Mucosa of rectum (tissue), 2 donors: ENCODE results near the gene PLD1.
A peak's percentile ranks its signal among the peaks of the same experiment; 100 is the strongest.

Experiments used
- H3K27ac ChIP-seq, 2 donors: one replicate each; pipeline ENCODE4 v1.7.0; 2013; ENCODE audit warnings: inconsistent platforms in 2 of 2, low read depth in 2 of 2, low read length in 2 of 2
- H3K27me3 ChIP-seq, 2 donors: one replicate each; pipeline ENCODE4 v1.7.0; 2013; ENCODE audit warnings: low read length in 2 of 2; ENCODE audit not compliant: control insufficient read depth in 2 of 2, insufficient read depth in 2 of 2
- H3K36me3 ChIP-seq, 2 donors: one replicate each; pipeline ENCODE4 v1.7.0; 2013; ENCODE audit warnings: low read length in 2 of 2; ENCODE audit not compliant: control insufficient read depth in 2 of 2, insufficient read depth in 2 of 2
- H3K4me1 ChIP-seq, 2 donors: one replicate each; pipeline ENCODE4 v1.7.0; 2013; ENCODE audit warnings: low read length in 2 of 2, mild to moderate bottlenecking in 1 of 2; ENCODE audit not compliant: control insufficient read depth in 2 of 2, insufficient read depth in 2 of 2
- H3K4me3 ChIP-seq, 2 donors: one replicate each; pipeline ENCODE4 v1.7.0; 2013; ENCODE audit warnings: low read length in 2 of 2
- H3K9ac ChIP-seq, 2 donors: one replicate each; pipeline ENCODE4 v1.7.0; 2013; ENCODE audit warnings: low read length in 2 of 2, low read depth in 1 of 2, mild to moderate bottlenecking in 1 of 2
- H3K9me3 ChIP-seq, 2 donors: one replicate each; pipeline ENCODE4 v1.7.0; 2013; ENCODE audit warnings: low read length in 2 of 2; ENCODE audit not compliant: control insufficient read depth in 2 of 2
- donor health status: healthy.
- donor health status: Normal muscosa, but diverticular disease.

The PLD1 gene

DNA sequence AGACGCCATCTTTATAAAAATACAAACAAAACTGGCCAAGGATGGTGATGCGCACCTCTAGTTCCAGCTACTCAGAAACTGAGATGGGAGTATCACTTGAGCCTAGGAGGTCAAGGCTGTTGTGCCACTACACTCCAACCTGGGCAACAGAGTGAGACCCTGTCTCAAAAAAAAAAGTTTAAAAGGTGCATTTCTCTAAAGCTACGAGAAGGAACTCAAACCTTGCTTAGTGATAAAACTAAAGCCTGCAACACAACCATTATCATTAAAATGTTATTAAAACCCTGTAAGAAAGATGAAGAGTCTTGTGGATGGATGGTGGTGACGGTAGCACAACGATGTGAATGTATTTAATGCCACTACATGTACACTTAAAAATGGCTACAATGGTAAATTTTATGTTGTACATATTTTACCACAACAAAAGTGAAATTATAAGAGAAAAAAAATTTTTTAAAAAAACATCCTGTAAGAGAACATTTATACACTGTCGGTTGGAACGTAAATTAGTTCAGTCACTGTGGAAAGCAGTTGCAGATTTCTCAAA is 3.1 kb downstream of the PLD1 start:
- Histone ChIP-seq H3K36me3 (peaks cover 0 to 2% of the 10 kb centered on the region in 2 donors), H3K9me3 (no peaks in the 10 kb centered on the region), H3K27ac (peak overlapping the region; percentile 62 to 78), H3K9ac (peak overlapping the region in 1 of 2 donors; percentile 26), H3K4me1 (peaks cover 14 to 47% of the 10 kb centered on the region in 2 donors), H3K4me3 (no peak overlapping the region), H3K27me3 (no peaks in the 10 kb centered on the region)

DNA sequence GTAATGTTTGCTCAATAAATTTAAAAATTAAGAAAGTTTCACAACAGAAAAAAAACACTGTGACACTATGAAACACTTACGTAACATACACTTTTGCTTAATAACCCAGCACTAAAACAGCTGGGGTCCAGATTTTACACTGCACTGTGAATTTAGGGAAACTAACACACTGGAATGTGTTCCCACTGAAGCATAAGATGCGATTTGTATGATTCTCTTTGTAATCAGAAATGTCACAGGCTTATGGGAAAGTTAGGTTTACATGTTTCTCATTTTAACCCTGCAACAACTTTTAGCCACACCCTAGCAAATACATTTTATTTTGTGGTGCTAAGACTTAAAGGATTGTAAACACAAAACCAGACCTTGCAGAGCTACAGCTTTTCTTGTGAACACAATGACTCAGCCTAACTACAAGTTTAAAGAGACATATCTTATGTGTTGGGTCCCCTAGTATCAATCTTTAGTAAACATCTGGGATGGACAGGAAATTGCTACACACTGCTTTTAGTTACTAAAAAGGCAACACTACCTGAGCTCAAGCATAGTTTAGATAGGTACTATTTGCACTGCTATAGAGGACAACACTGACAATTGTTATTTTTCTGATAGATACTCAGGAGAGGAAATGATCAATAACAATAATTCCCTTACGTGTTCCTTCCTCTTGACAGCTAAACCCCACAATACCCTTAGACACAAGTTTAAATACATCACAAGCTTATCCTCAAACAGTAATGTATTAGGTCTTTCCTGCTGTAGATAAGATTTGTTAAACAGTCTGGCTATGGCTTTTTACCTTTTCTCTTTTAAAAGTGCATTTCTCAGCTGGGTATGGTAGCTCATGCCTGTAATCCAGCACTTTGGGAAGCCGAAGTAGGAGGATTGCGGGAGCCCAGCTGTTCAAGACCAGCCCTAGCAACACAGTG is 3.8 kb downstream of the PLD1 start:
- H3K4me1 ChIP-seq: peaks cover 14 to 52% of the 10 kb centered on the region in 2 donors
- H3K4me3 ChIP-seq: no peak overlapping the region
- peaks cover 0 to 2% of the 10 kb centered on the region in 2 donors for H3K36me3 ChIP-seq
- peak overlapping the region; percentile 62 to 78 for H3K27ac ChIP-seq
- H3K9me3 ChIP-seq: no peaks in the 10 kb centered on the region
- no peaks in the 10 kb centered on the region for H3K27me3 ChIP-seq
- H3K9ac ChIP-seq: peak overlapping the region in 1 of 2 donors; percentile 26

DNA sequence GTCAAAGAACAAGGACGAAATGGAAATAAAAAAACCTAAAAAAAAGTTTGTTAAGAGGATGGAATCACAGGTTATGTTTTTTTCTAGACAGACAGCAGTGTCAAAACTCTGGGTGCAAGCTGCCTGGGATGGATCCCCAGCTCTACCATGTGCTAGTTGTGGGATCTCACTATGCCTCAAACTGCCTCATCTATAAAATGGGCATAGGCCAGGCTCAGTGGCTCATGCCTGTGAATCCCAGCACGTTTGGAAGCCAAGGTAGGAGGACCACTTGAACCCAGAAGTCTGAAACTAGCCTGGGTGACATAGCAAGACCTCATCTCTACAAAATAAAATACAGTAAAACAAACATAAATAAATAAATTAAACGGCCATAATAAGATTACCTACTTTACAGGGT is 4.6 kb downstream of the PLD1 start:
- peak overlapping the region; percentile 57 to 63 for H3K27ac ChIP-seq
- H3K4me1 ChIP-seq: peaks cover 14 to 47% of the 10 kb centered on the region in 2 donors
- no peaks in the 10 kb centered on the region for H3K27me3 ChIP-seq
- H3K9ac ChIP-seq: no peak overlapping the region
- no peaks in the 10 kb centered on the region for H3K9me3 ChIP-seq
- no peak overlapping the region for H3K4me3 ChIP-seq
- peaks cover 0 to 2% of the 10 kb centered on the region in 2 donors for H3K36me3 ChIP-seq

DNA sequence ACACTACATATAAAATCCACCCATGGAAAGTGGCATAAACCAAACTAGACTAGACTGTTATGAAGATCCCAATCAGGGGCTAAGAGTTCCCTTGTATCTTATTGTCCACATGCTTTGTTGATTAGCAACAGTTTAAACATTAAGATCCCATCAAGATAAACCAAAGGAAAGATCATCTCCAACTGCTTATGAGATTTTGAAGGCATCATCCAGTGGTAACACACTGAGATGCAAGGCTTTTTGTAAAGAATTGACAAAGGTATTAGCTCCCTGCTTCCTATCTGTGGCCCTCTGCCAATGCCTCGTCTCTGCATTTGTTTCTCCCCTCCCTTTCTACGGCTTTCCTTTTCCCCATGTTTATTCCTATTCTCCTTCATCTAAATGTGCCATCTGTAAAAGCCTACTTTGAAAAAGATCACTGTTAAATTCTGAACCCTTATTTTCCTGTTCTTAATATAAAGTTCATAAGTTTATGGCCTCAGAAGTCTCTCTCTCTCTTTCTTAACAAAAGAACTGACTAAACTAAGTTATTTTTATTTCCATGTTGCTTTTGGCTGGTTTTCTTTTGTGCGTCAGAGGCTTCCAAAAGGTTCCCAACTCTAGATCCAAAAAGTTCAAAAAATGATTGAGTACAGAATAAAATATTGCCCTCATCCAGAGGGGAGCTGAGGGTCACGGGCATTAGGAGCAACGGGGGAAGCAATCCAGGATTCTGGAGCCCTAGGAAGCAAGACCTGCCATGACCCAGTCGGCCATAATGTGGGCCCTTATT is 5.5 kb downstream of the PLD1 start:
- Histone ChIP-seq H3K9ac (no peak overlapping the region), H3K27ac (peak overlapping the region; percentile 57 to 63), H3K36me3 (peaks cover 0 to 2% of the 10 kb centered on the region in 2 donors), H3K4me1 (peaks cover 14 to 45% of the 10 kb centered on the region in 2 donors), H3K27me3 (no peaks in the 10 kb centered on the region), H3K4me3 (no peak overlapping the region), H3K9me3 (no peaks in the 10 kb centered on the region)

DNA sequence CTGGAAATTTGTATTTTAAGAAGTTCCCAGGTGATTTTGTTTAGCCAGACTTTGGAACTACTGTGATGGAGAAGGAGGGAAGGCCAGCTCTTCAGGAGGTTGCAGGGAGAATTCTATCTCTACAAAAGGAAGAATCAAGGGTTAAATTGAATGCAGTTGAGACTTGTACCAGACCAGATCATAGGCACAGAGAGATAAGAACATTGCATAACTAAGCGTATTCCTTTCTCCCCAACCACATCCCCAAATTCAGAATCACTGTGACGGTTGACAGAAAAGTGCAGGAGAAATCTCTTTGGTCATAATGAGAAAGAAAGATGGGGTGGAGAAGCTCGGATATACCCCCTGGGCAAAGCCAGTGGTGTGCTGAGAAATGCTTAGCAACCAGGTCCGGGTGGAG is 7.2 kb downstream of the PLD1 start:
- H3K9me3 ChIP-seq: no peaks in the 10 kb centered on the region
- no peak overlapping the region for H3K27ac ChIP-seq
- peaks cover 14 to 41% of the 10 kb centered on the region in 2 donors for H3K4me1 ChIP-seq
- H3K27me3 ChIP-seq: no peaks in the 10 kb centered on the region
- H3K36me3 ChIP-seq: peaks cover 0 to 2% of the 10 kb centered on the region in 2 donors
- H3K4me3 ChIP-seq: no peak overlapping the region
- H3K9ac ChIP-seq: no peak overlapping the region

DNA sequence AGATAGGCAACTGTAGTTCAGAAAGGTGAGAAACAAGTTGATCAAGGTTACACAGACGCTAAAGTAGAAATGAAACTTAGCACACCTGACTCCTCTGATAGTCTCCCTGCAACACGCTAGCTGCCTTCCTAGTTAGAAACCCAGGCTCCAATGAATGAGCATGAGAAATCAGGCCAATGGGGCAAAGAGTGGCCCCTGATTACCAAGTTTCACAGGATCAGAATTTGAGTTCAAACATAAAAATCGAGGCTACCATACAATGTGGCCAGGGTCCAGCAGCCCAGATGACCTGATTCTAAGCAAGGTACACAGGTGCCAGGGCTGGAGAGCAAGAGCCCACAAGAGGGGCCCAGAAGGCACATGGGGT is 7.7 kb downstream of the PLD1 start:
- no peak overlapping the region for H3K9ac ChIP-seq
- peaks cover 0 to 2% of the 10 kb centered on the region in 2 donors for H3K36me3 ChIP-seq
- no peak overlapping the region for H3K4me3 ChIP-seq
- H3K27ac ChIP-seq: peak overlapping the region; percentile 43 to 54
- no peaks in the 10 kb centered on the region for H3K27me3 ChIP-seq
- no peaks in the 10 kb centered on the region for H3K9me3 ChIP-seq
- peaks cover 14 to 39% of the 10 kb centered on the region in 2 donors for H3K4me1 ChIP-seq

DNA sequence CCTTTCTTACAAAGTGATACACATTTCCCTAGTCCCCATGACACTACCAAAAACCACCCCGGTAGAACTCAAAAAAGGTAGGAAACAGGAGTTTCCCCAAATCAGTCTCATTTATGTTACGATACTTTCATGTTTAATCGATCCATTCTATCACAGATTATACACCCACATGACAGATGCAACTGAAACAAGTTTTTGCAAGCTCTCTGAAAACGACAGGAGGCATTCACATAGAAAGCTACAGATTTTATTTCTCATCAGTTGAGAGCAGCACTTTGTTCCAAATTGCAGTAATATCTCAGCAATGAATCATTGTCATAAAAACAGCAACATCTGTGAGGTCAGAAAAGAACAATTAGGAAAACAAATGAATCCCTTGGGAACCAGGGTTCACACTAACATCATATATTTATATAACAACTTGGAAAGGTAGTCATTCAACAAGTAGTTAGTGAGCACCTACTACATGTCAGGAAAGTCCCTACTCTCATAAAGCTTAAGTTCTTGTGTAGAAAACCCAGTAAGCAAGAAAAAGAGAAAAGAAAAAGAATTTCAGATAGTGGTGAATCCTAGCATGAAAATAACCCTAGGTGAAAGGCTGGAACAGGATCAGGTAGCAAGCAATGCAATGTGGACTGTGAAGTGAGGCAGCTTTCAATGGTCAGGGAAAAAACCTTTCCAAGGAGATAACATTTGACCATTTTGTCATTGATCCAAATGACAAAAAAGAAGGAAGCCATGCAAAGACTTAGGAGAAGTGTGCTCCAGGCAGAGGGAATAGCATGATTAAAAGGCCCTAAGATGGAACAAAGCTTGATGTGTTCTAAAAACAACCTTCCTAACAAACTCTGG is 8.3 kb downstream of the PLD1 start:
- peak overlapping the region; percentile 43 to 54 for H3K27ac ChIP-seq

DNA sequence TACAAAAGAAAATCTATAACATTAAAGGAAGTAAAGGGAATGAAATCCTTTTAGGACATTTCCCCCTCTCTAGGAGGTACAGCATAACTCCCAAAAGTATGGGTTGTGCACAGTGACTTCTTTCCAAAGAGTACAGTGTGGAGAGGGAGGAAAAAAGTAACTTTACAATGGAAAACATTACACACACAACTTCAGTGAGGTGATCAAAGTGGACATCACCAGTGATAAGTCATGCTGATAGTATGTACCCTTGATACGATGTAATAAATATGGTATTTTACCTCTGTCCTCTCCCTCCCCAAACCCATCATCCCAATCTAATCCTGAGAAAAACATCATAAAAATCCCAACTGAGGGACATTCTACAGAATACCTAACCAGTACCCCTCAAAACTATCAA is 10.8 kb downstream of the PLD1 start:
- H3K36me3 ChIP-seq: peaks cover 0 to 2% of the 10 kb centered on the region in 2 donors
- H3K9me3 ChIP-seq: no peaks in the 10 kb centered on the region
- no peak overlapping the region for H3K4me3 ChIP-seq
- H3K4me1 ChIP-seq: peaks cover 1 to 17% of the 10 kb centered on the region in 2 donors
- H3K9ac ChIP-seq: no peak overlapping the region
- H3K27ac ChIP-seq: no peak overlapping the region
- no peaks in the 10 kb centered on the region for H3K27me3 ChIP-seq

More for the DNA sequence above, 8.3 kb downstream of the PLD1 start:
- no peaks in the 10 kb centered on the region for H3K27me3 ChIP-seq
- H3K9ac ChIP-seq: no peak overlapping the region
- no peaks in the 10 kb centered on the region for H3K9me3 ChIP-seq
- peaks cover 13 to 35% of the 10 kb centered on the region in 2 donors for H3K4me1 ChIP-seq
- no peak overlapping the region for H3K4me3 ChIP-seq
- peaks cover 0 to 2% of the 10 kb centered on the region in 2 donors for H3K36me3 ChIP-seq

DNA sequence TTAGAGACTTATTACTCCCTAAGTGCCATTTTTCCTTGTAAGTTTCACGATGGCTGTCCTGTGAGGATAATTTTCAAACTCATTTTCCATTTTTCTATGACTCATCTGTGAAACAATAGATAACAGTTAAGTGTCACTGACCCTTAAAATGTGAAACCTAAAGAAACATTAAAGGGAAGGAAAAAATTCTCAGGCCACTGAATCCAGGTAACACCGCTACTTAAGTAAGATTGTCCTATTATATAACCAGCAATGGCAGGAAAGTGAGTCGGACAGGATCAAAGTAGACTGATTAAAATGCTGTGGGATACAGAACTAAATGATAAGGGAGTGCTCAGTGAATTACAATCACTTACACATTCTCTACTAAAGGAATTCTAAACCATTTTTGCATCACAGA is 12.4 kb downstream of the PLD1 start:
- Histone ChIP-seq H3K27me3 (no peaks in the 10 kb centered on the region), H3K4me3 (no peak overlapping the region), H3K4me1 (peaks cover 0 to 16% of the 10 kb centered on the region in 2 donors), H3K36me3 (no peaks in the 10 kb centered on the region), H3K9me3 (no peaks in the 10 kb centered on the region), H3K27ac (no peak overlapping the region), H3K9ac (no peak overlapping the region)
